ENCODE measurements around the gene DPH2.

DPH2 gene

DNA sequence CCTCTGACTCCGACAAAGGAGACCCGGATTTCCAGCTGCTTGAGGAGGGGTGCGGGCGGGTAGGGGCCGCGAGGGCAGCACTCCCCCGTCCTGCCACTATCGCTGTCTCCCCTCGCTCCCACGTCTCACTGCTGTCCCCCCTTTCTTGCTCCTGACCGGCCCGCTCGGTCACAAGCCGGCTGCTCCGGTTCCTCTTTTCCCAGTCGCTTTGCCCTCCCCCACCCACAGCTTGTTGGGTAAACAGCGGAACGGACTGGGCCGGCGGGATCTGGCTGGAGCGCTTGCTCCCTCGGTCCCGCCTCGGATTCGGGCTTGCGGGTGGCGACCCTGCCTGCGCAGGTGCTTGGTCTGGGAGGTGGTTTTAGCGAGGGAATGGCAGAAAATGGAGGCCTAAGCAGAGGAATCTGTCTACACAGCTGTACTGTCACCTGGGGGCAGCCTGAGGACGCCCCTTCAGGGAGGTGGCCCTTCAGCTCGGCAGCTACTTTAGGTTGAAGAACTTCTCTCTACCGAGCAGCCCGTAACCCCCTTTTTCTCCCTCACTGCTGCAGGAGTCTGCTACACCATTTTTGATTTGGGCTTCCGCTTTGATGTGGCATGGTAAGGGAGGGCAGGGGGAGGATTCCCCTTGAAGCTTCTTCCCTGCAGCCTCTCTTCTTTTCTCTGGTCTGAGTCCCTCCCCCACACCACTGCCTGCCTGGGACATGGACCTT is 5.6 kb downstream of the DPH2 start:
- peak; percentile 15 for ATAC-seq
- no peak for TF ChIP-seq ZFP30 (CRISPR knock-in tag; IDR thresholded peaks at IDR 0.05)
- no peak for TF ChIP-seq ARNTL (CRISPR knock-in tag; IDR thresholded peaks at IDR 0.05; ENCODE audit: borderline replicate concordance, low read depth)
- TF ChIP-seq TOX (CRISPR knock-in tag; IDR thresholded peaks at IDR 0.05; ENCODE audit: borderline replicate concordance), result no peak
- TF ChIP-seq ESRRG (CRISPR knock-in tag; IDR thresholded peaks at IDR 0.05), result no peak
- TF ChIP-seq ZC3H10 (CRISPR knock-in tag; IDR thresholded peaks at IDR 0.05), result no peak
- TF ChIP-seq PPARA (CRISPR knock-in tag; IDR thresholded peaks at IDR 0.05; ENCODE audit: borderline replicate concordance), result no peak
- no peak for TF ChIP-seq SNAI2 (CRISPR knock-in tag; IDR thresholded peaks at IDR 0.05)
- TF ChIP-seq TCF4 (CRISPR knock-in tag; IDR thresholded peaks at IDR 0.05; ENCODE audit: borderline replicate concordance), result no peak
- no peak for TF ChIP-seq BACH2 (CRISPR knock-in tag; IDR thresholded peaks at IDR 0.05; ENCODE audit: borderline replicate concordance)
- TF ChIP-seq CREB5 (CRISPR knock-in tag; IDR thresholded peaks at IDR 0.05; ENCODE audit: low read depth), result no peak
- no peak for TF ChIP-seq ISL1 (CRISPR knock-in tag; IDR thresholded peaks at IDR 0.05)
- TF ChIP-seq, protein P1, sequence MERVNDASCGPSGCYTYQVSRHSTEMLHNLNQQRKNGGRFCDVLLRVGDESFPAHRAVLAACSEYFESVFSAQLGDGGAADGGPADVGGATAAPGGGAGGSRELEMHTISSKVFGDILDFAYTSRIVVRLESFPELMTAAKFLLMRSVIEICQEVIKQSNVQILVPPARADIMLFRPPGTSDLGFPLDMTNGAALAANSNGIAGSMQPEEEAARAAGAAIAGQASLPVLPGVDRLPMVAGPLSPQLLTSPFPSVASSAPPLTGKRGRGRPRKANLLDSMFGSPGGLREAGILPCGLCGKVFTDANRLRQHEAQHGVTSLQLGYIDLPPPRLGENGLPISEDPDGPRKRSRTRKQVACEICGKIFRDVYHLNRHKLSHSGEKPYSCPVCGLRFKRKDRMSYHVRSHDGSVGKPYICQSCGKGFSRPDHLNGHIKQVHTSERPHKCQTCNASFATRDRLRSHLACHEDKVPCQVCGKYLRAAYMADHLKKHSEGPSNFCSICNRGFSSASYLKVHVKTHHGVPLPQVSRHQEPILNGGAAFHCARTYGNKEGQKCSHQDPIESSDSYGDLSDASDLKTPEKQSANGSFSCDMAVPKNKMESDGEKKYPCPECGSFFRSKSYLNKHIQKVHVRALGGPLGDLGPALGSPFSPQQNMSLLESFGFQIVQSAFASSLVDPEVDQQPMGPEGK (CRISPR knock-in tag; IDR thresholded peaks at IDR 0.05; ENCODE audit: borderline replicate concordance), result no peak
- TF ChIP-seq ZFP3 (CRISPR knock-in tag; IDR thresholded peaks at IDR 0.05), result no peak
- no peak for TF ChIP-seq GLIS3 (CRISPR knock-in tag; IDR thresholded peaks at IDR 0.05)

DNA sequence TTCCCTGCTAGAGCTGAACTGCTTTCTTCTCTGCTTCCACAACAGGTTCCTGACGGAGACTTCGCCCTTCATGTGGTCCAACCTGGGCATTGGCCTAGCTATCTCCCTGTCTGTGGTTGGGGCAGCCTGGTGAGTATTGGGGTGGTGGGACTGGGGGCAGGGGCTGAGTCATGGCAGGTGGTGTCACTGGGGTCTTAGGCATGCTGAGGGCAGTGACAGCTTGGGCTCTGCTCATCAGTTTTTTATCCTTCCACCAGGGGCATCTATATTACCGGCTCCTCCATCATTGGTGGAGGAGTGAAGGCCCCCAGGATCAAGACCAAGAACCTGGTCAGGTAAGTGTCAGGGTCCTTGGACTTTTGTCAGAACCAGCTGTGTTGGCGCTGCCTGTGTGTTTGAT is 6.2 kb downstream of the DPH2 start:
- ATAC-seq, result no peak
- TF ChIP-seq, protein P1 (CRISPR knock-in tag; IDR thresholded peaks at IDR 0.05; ENCODE audit: borderline replicate concordance), result no peak
- TF ChIP-seq ZNF70 (CRISPR knock-in tag; IDR thresholded peaks at IDR 0.05), result no peak
- TF ChIP-seq TCF4 (CRISPR knock-in tag; IDR thresholded peaks at IDR 0.05; ENCODE audit: borderline replicate concordance), result no peak
- TF ChIP-seq OSR1 (CRISPR knock-in tag; IDR thresholded peaks at IDR 0.05), result no peak
- no peak for TF ChIP-seq TOX (CRISPR knock-in tag; IDR thresholded peaks at IDR 0.05; ENCODE audit: borderline replicate concordance)
- no peak for TF ChIP-seq PPARA (CRISPR knock-in tag; IDR thresholded peaks at IDR 0.05; ENCODE audit: borderline replicate concordance)
- no peak for TF ChIP-seq GLIS3 (CRISPR knock-in tag; IDR thresholded peaks at IDR 0.05)

GRCh38 chr1:43976890-43977289 is 7.1 kb downstream of the DPH2 start:
- ATAC-seq, result no peak
- no peak for TF ChIP-seq OSR1 (CRISPR knock-in tag; IDR thresholded peaks at IDR 0.05)
- TF ChIP-seq PPARA (CRISPR knock-in tag; IDR thresholded peaks at IDR 0.05; ENCODE audit: borderline replicate concordance), result no peak

DNA sequence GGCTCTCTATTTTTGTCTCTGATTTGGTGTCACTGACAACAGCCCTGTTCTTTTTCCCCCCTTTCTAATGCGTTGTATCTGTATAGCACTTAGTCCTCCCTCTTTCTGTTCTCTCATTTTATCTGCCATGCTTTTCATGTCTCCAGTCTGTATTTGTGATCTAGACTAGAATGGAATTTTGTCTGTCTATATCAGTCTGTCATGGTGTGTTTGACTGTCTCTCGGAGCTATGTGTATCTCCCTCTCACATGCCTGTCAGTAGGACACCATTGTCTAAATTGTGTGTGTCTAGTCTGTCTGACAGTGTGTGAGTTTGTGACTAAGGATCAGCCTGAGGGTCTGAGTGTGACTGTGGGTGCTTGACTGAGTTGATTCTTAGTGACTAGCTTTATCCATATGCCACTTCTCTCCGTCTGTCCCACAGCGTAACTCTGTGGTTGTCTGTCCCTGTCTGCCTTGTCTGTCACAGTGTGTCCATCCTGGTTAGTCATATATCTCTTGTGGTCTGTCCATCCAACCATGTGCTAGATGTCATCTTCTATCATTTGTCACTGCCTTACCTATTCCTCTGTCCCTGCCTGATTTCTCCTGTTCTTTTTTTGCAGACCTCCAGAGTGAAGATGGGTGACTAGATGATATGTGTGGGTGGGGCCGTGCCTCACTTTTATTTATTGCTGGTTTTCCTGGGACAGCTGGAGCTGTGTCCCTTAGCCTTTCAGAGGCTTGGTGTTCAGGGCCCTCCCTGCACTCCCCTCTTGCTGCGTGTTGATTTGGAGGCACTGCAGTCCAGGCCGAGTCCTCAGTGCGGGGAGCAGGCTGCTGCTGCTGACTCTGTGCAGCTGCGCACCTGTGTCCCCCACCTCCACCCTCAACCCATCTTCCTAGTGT is 7.8 kb downstream of the DPH2 start:
- TF ChIP-seq ZFP3 (CRISPR knock-in tag; IDR thresholded peaks at IDR 0.05), result no peak
- TF ChIP-seq GLIS3 (CRISPR knock-in tag; IDR thresholded peaks at IDR 0.05), result no peak
- TF ChIP-seq SNAI2 (CRISPR knock-in tag; IDR thresholded peaks at IDR 0.05), result no peak
- TF ChIP-seq ZFP30 (CRISPR knock-in tag; IDR thresholded peaks at IDR 0.05), result no peak
- TF ChIP-seq TSHZ2 (CRISPR knock-in tag; IDR thresholded peaks at IDR 0.05), result no peak
- TF ChIP-seq TOX (CRISPR knock-in tag; IDR thresholded peaks at IDR 0.05; ENCODE audit: borderline replicate concordance), result no peak
- no peak for TF ChIP-seq PPARA (CRISPR knock-in tag; IDR thresholded peaks at IDR 0.05; ENCODE audit: borderline replicate concordance)
- TF ChIP-seq, protein P1 (CRISPR knock-in tag; IDR thresholded peaks at IDR 0.05; ENCODE audit: borderline replicate concordance), result no peak
- no peak for ATAC-seq
